SH-SY5Y (cell line): ENCODE measurements around the gene TARP.

Experiments
- GATA2 ChIP-seq: IDR thresholded peaks from 2 replicates; pipeline ENCODE4 v1.6.1; 2011; ENCODE audit warnings: mild to moderate bottlenecking, low read depth, low read length
- GATA3 ChIP-seq: IDR thresholded peaks from 2 replicates; pipeline ENCODE4 v1.6.1; 2011; ENCODE audit warnings: low read depth, mild to moderate bottlenecking, low read length, moderate library complexity

- TF ChIP-seq GATA2 (no peak), GATA3 (no peak)
Observed at GRCh38 chr7:38248069-38248567, 25.3 kb downstream of the TARP start.
